Measurements from ENCODE around the gene GRHL3.

The GRHL3 gene

GRCh38 chr1:24325587-24326449 lies 6.7 kb downstream of the GRHL3 start:
- DNase-seq (ENCODE audit: low spot score) (no peak), ATAC-seq (ENCODE audit: low read depth) (no peak)
- H3K4me3 ChIP-seq (ENCODE audit: severe bottlenecking) = no peak overlapping the region
- peaks cover 40% of the 10 kb centered on the region for H3K4me1 ChIP-seq (ENCODE audit: insufficient read depth, poor library complexity, severe bottlenecking)
- no peak overlapping the region for H3K27ac ChIP-seq (ENCODE audit: poor library complexity, severe bottlenecking)
- H3K36me3 ChIP-seq (ENCODE audit: low read depth) = no peaks in the 10 kb centered on the region
- TF ChIP-seq CTCF (IDR thresholded peaks at IDR 0.05; ENCODE audit: poor library complexity, severe bottlenecking) = no peak
- no peaks in the 10 kb centered on the region for H3K9me3 ChIP-seq (ENCODE audit: severe bottlenecking)
- H3K27me3 ChIP-seq (ENCODE audit: insufficient read depth, poor library complexity, severe bottlenecking) = no peaks in the 10 kb centered on the region

- H3K9me3 ChIP-seq (ENCODE audit: severe bottlenecking) = no peaks in the 10 kb centered on the region
- ATAC-seq (ENCODE audit: low read depth) (no peak), DNase-seq (ENCODE audit: low spot score) (no peak)
- no peak overlapping the region for H3K4me3 ChIP-seq (ENCODE audit: severe bottlenecking)
- TF ChIP-seq CTCF (IDR thresholded peaks at IDR 0.05; ENCODE audit: poor library complexity, severe bottlenecking) = no peak
- H3K27ac ChIP-seq (ENCODE audit: poor library complexity, severe bottlenecking) = no peak overlapping the region
- peaks cover 30% of the 10 kb centered on the region for H3K4me1 ChIP-seq (ENCODE audit: insufficient read depth, poor library complexity, severe bottlenecking)
- H3K36me3 ChIP-seq (ENCODE audit: low read depth) = no peaks in the 10 kb centered on the region
- H3K27me3 ChIP-seq (ENCODE audit: insufficient read depth, poor library complexity, severe bottlenecking) = no peaks in the 10 kb centered on the region
These were observed 8.3 kb downstream of the GRHL3 start for GRCh38 chr1:24327486-24327885.

GRCh38 chr1:24327891-24328290 lies 8.7 kb downstream of the GRHL3 start:
- no peak for ATAC-seq (ENCODE audit: low read depth)
- Histone ChIP-seq H3K4me1 (ENCODE audit: insufficient read depth, poor library complexity, severe bottlenecking) (peaks cover 26% of the 10 kb centered on the region), H3K4me3 (ENCODE audit: severe bottlenecking) (no peak overlapping the region), H3K36me3 (ENCODE audit: low read depth) (no peaks in the 10 kb centered on the region), H3K27ac (ENCODE audit: poor library complexity, severe bottlenecking) (no peak overlapping the region), H3K27me3 (ENCODE audit: insufficient read depth, poor library complexity, severe bottlenecking) (no peaks in the 10 kb centered on the region), H3K9me3 (ENCODE audit: severe bottlenecking) (no peaks in the 10 kb centered on the region)
- no peak for TF ChIP-seq CTCF (IDR thresholded peaks at IDR 0.05; ENCODE audit: poor library complexity, severe bottlenecking)
- no peak for DNase-seq (ENCODE audit: low spot score)

- no peak for ATAC-seq (ENCODE audit: low read depth)
- no peak for TF ChIP-seq CTCF (IDR thresholded peaks at IDR 0.05; ENCODE audit: poor library complexity, severe bottlenecking)
- H3K27ac ChIP-seq (ENCODE audit: poor library complexity, severe bottlenecking) = peak overlapping the region; percentile 48
- no peaks in the 10 kb centered on the region for H3K9me3 ChIP-seq (ENCODE audit: severe bottlenecking)
- no peak overlapping the region for H3K4me3 ChIP-seq (ENCODE audit: severe bottlenecking)
- H3K36me3 ChIP-seq (ENCODE audit: low read depth) = no peaks in the 10 kb centered on the region
- H3K27me3 ChIP-seq (ENCODE audit: insufficient read depth, poor library complexity, severe bottlenecking) = no peaks in the 10 kb centered on the region
- H3K4me1 ChIP-seq (ENCODE audit: insufficient read depth, poor library complexity, severe bottlenecking) = peaks cover 16% of the 10 kb centered on the region
- no peak for DNase-seq (ENCODE audit: low spot score)
These were observed 10.2 kb downstream of the GRHL3 start for GRCh38 chr1:24329331-24329730.
